ENCODE results near the gene S100A9.
"Not testable (repeated sequence)": the region's sequence is repeated elsewhere in the genome, so short reads cannot be mapped to it uniquely, and the experiment has no call there.

The S100A9 gene

DNA sequence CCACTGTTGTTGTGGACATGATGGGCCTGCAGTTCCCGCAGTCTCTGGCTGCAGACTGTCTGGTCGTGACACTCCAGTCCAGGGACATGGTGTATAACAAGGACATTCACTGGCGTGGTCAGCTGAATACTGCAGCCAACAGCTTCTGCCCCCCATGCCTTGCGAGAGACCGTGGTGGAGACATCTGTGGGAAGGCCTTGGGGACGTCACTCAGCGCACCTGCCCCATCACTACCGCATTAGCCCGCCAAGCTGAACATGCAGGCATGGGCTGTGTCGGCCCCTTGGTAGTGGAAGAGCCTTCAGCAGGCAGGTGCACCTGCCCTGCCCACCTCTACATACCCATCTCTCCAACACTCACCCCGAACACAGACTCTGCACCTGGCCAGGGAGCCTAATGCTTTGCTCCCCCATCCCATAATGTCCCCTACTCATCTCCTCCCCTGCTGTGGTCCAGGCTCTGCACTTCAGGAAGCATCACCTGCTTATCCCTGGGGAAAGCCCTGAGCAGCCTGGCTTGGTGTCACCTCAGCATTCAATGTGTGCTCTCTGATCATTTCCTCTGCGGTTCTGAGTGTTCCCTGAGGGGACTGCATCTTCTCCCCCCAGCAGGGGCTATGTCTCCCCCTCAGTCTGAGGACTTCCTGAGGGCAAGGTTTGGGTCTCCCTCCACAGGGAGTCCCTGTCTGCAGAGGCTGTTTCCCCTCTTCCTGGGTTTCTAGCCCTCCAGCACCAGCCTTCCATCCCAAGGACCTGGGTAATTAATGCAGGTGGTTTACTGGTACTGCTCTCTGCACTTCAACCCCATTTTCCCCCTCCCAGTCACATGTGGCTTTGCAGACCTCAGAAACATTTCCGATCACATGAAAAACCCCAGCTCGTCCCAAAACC, 12.2 kb upstream of the S100A9 start:
- no peak for DNase-seq (ENCODE audit: low spot score)

DNA sequence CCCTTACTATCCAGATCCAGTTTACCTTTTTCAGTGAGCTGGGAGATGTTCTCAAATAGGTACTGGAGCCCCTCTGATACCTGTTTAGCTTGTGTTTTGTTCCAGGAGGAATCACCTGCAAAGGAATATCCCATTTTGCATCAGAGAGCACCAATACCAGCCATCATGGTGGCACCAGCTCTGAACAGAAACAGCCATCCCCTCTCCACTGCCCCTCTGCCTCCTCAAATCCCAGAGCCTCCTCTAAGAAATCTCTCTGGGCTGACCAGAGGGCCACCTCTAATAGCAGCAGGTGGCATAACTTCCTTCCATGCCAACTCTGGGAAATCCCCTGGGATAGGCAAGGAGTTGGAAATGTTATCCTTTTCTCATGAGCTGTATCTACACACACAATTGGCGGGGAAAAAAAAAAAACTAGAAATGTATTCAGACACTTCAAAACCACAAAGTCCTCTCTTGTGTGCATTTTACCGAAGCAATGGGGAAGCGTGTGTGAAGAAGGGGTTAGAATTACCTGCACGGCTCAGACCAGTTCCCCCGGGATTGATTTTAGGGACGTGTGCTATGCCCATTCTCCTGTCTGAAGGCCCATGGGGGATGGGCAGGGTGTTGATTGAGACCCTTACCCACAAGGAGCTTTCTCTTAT, 11.5 kb upstream of the S100A9 start:
- no peak for DNase-seq (ENCODE audit: low spot score)

DNA sequence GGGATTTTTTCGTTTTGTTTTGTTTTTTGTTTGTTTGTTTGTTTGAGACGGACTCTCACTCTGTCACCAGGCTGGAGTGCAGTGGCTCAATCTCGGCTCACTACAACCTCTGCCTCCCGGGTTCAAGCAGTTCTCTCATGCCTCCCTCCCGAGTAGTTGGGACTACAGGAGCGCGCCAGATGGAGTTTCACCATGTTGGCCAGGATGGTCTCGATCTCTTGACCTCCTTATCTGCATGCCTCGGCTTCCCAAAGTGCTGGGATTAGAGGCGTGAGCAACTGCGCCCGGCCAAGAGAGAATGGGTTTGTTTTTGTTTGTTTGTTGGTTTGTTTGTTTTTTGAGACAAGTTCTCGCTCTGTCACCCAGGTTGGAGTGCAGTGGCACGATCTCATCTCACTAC, 10.6 kb upstream of the S100A9 start:
- not testable (repeated sequence) for DNase-seq (ENCODE audit: low spot score)

DNA sequence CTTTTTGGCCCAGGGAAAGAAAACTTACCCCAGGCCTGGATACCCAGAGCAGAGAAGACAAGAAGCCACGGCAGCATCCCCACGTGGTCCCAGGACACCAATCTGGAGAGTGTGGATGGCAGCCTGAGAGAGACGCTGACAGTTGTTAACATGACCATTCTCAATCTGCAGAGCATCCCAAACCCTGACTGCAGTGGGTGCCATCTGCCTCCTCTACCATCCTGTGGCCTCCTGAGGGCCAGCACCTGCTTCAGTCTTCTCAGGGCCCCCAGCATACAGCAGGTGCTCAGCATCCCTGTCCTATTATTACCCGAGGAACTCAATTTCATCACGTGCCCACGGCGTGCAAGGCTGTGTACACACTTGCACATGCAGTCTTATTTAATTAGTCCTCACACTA, 9.8 kb upstream of the S100A9 start:
- DNase-seq (ENCODE audit: low spot score) = no peak

DNA sequence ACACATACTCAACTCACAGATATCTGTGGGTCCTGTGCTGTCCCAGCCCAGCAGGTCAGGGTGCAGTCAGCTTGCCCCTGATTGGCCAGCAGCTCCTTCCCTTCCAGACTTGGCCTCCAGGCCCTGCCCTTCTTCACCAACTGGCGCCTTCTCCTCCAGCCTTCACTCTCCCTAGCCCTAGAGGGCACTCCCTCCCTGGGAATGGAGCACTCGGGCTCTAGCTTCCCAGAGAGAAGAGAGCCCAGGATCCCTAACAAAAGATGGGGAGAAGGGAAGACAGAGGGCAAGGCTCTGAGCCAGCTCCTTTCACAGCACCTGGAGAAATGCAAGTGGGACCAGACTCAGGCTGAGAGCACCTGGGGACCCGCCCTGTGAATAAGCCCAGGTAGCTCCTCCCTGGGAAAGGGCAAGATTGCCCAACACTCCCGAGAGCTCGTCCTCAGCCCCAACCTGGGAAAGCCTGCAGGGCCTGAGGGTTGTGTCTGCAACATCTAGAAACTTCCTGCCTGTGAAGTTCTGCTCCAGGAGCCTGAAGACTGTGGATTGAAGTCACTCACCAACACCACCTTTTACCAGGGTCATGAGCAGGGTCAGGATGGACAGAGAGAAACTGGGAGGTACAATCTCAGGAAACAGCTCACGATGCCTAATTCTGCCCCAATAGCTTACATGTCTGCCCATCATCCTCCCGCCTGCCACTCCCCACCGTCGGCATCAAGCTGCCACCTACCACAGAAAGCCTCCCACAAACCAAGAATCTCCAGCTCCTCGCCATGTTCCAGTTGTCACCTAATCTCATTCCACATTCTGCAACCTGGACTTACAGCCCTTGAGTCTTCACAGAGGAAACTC, 8.9 kb upstream of the S100A9 start, which contains the start of gene PGLYRP4:
Gene PGLYRP4, minus strand, starts transcription at position 331 of the 852 bp plus-strand sequence. CDS start 909 bp downstream, outside the sequence.
- no peak for DNase-seq (ENCODE audit: low spot score)

DNA sequence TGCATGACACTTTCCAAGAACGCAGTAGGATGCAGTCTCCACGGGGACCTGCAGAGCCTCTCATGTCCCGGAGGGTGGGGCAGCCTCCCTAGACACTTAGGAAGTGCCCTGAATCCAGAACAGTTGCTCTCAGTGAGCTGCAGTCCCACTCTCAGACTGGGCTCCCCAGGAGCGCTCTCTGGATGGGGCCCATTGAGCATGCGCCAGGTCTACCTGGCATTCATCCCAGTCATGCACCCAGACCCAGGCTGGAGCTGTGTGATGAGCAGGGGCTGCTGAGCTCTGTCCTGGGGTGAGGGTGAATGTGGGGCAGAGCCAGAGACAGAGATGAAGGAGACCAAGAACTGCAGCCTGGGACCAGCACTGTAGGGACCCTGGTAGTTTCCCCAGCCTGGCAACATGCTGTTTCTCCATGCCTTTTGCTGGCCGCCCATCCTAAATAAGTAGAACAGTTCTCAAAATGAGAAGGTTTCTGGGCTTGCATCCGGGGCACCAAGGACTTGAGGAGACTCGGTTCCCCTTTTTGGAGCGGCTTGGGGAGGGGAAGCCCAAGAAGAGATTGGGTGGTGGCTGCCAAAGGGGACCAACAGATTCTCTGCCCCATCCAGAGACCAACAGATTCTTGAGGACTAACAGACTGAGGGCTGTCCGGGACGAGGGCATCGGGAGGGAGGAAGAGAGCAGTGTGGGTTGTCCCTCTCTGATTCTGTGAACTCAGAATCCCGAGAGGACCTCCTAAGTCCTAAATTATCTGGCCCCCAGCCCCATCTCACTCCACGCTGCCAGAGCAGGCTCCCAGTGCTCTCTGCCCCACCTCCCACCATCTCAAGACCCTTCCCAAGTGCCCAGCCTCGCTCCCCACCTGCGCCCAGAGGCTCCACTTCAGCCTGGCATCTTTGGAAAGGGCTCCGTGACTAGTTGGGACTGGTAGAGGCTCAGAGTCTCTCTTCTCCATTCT, 8.0 kb upstream of the S100A9 start:
- DNase-seq (ENCODE audit: low spot score) = no peak

DNA sequence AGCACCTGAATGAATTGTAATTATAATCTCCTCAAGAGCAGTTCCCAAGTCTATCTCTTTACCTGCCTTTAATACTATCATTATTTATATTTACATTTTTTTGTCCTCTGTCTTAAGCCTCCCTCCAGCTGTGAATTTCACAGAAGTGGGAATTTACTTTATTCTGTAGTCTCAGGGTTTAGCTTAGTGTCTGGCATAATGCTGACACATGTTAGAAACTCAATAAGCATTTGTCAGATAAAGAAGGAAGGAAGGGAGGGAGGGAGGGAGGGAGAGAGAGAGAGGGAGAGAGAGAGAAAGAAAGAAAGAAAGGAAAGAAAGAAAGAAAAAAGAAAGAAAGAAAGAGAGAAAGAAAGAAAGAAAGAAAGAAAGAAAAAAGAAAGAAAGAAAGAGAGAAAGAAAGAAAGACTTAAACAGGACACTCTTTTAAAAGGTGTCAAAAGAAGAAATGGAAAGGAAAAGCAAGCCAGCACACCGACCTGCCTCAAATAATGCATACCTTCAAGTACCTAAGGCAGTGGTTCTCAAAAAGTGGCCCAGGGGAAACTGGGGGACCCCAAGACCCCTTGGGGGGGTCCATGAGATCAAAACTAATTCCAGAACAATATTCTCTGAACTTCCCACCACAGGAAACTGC, 7.2 kb upstream of the S100A9 start:
- DNase-seq (ENCODE audit: low spot score) = no peak

DNA sequence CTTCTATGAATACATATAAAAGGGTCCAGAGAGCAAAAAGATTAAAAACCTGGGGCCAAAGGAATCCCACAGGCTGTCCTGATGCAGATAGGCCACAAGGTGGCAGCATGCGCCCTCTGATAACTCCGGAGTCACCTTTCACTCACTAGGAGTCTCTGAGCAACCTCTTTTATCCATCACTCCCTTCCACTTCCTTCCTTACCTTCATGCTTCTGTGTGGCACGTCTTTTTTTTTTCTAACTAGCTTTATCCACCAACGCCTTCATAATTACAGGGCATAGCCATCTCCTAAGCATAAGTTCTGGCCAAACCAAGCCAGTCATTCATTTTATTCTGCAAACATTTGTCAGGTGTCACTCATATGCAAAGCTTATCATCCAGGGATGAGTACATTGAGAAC, 5.1 kb upstream of the S100A9 start:
- peak; percentile 46 for DNase-seq (ENCODE audit: low spot score)

DNA sequence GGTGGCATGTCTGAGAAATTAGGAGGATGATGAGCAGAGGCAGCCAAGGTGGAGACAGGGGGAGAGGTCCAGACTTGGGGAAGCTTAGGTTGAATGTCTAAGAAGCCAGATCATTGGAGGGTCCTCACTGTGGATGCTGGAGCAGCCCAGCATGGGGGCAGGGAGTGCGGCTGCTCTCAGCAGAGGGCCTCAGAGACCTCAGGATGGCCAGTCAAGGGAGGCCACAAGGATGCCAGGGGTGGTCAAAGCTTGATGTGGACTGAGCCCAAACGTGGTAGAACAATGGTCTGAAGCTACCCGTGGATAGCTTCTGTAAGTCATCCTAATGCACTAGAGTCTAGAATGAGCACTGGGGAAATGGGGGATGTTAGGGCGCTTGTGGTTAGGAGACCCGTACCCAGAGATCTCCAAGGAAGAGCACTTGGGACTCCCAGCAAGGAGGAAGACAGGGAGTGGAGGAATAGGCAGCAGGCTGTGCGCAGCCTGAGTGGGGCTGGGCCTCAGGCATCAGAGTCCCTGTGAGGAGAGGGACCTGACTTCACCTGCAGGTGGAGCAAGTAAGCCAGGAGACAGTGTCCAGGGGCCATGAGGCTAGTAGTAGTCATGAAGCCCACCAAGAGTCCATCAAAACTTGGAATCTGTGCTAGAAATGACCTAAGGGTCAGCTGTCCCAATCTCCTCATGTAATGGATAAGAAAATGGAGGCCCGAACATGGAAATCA, 4.3 kb upstream of the S100A9 start:
- DNase-seq (ENCODE audit: low spot score) = no peak

DNA sequence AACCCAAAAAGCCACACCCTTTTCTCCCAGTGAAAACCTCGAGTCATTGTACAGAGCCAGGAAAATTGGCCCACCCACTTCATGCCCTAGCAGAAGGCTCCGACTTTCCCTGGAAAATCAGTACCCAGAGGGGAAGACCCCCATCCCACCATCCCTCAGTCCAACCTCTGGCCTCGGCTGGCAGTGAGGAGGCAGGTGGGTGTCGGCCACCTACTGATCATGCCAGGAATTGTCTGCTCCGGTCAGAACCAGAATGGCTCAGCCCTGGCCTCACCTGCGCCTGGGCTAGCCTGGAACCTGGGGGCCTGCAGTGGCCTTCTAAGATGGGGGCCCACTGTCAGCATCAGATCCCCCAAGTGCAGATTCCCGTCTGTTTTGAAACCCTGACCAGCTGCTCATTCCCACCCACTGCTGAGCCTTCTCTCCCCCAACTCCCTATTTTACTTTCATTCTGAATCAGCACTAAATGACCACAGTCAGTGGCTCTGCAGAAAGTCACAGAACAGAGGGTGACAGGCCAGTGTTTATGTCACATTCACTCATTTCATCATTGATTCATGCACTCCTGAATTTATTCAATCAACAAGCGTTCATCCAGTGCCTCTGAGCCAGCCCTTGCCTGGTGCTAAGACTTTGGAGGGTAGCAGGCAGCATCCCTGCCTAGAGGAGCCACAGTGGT, 3.0 kb upstream of the S100A9 start:
- DNase-seq (ENCODE audit: low spot score) = no peak

DNA sequence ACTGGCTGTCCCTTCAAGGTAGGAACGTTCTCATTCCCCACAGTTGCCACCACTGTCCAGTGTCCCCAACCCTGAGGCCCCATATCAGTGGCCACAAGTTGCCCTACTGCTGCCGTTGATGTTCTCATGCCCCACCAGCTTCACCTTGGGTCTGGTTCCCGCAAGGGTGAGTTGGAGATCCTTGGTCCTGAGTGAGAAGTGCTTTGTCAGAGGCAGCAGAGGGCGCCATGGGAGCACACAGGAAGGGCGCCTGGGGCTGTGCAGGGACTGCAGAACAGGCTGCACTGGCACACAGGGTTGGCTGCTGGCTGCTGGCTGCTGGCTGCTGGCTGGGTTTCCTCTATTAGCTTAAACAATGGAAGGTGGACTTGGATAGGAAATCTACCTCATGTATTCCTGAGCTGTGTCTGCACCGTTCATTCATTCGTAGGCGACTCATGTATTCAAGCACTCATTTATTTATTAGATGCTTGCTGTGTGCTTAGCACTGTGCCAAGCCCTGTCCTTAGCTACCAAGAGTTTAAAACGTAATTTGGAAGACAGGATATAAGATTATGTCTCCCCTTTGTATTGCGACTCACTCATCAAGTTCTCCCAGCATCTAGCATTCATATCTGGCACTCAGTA, 2.1 kb upstream of the S100A9 start:
- no peak for DNase-seq (ENCODE audit: low spot score)

DNA sequence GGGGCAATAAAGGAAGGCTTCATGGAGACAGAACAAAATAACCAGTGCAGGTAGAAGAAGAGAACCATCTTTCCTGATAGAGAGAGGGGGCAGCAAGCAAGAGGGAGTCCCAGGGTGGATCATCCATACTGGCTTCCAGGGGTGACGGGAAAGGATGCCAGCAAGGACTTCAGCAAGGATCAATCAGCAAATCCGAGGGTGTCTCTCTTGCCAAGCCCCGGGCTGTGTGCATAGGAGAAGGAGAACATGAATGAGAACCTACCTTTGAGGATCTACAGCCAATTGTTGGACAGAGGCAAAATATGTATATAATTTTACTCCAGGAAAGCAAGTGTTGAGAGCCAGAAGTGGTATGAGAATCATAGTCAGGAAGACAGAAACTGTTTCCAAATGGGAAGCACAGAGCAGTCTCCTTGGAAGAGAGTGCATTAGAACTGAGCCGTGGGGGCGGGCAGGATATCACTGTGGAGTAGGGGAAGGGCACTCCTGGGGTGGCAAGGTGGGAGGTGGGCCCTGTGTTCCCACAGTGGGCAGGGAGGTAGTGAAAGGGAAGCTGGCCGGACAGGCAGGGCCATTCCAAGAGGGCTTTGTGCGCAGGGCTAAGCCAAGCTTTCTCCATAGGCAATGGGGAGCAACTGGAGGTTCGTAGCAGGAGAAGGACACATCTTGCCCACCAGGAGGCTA, 1.1 kb upstream of the S100A9 start:
- no peak for DNase-seq (ENCODE audit: low spot score)

DNA sequence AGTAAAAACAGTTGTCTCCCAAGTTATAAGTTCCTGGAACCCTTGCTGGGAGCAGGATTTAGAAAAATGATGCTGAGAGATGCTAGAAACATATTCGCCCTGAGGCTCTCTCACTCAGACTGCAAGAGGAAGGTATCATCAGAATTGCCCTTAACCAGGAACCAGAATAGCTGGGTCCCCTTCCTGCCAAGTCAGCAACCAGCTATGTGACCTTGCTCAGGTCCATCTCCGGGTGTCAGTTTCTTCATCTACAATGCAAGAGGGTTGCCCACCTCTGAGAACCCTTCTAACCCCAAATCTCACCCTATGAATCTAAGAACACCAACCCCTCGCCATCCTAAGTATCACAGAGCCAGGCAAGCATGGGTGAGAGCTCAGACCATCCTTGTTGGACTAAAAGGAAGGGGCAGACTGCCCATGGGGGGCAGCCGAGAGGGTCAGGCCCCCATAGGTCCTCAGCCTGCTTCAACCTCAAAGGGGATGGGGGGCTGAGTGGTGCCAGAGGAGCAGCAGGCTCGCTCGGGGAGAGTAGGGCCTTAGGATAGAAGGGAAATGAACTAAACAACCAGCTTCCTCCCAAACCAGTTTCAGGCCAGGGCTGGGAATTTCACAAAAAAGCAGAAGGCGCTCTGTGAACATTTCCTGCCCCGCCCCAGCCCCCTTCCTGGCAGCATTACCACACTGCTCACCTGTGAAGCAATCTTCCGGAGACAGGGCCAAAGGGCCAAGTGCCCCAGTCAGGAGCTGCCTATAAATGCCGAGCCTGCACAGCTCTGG, 390 bp upstream of the S100A9 start:
- DNase-seq (ENCODE audit: low spot score) = no peak

DNA sequence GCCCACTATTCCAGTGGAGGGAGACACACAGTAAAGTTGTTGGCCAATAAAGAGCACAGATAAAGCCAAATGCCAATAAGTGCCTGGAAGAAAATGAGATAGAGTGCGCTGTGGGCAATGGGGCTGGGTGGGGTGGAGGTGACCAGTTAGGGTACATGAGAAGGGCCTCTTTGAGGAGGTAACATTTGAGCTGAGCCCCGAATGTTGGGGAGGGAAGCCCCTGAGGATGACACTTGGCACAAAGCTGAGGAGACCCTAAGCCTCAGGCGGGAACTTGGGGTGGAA, 979 bp downstream of the S100A9 start:
- DNase-seq (ENCODE audit: low spot score) = no peak

DNA sequence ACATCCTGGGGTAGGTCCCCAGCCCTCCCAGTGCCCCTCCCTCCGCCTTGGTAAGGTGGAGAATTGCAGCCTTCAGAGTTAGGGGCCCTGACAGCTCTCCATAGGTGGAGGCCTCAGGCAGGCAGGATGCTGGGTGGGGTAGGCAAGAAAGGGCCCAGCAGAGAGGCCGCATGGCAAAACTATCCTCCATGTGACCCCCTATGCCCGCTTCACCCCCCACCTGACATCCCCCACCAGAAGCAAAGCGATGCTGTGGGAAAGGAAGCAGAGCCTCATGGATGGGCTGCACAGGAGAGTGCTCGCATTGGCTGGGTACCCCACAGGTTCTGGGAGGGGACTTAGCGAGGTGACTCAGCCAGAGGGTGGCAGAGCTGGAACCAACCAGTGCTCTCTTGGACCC, 1.6 kb downstream of the S100A9 start:
- DNase-seq (ENCODE audit: low spot score) = no peak

DNA sequence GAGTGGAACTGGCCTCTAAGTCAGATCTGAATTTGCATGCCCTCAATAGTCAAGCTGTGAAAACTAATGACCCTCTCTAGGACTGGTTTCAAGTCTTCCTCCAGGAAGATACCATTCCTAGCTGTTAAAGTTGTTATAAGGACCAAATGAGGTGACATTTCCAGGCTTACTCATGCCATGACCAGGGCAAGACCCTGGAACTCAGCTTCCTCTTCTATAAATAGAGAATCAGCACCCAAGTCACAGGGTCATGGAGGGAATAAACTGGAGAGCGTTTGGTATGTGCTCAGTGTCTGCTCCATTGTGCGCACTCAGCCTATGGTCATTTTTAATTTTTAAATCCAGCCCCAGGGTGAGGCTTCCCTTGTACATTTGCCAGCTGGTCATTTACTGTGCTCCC, 2.5 kb downstream of the S100A9 start:
- DNase-seq (ENCODE audit: low spot score) = no peak

DNA sequence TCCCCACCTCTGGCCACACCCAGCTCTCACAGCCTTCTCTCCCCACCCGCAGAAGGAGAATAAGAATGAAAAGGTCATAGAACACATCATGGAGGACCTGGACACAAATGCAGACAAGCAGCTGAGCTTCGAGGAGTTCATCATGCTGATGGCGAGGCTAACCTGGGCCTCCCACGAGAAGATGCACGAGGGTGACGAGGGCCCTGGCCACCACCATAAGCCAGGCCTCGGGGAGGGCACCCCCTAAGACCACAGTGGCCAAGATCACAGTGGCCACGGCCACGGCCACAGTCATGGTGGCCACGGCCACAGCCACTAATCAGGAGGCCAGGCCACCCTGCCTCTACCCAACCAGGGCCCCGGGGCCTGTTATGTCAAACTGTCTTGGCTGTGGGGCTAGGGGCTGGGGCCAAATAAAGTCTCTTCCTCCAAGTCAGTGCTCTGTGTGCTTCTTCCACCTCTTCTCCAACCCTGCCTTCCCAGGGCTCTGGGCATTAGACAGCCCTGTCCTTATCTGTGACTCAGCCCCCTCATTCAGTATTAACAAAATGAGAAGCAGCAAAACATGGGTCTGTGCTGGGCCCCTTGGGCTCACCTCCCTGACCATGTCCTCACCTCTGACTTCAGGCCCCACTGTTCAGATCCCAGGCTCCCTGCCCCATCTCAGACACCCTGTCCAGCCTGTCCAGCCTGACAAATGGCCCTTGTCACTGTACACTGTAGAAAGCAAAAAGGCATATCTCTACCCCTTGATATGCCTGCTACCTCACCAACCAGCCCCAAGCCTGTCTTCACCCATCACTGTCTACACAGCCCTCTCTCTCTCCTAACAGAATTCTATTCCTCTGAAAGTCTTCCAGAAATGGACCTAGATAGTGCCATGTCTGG, 3.2 kb downstream of the S100A9 start:
- DNase-seq (ENCODE audit: low spot score) = no peak
